Measurements from ENCODE around the gene MALRD1.

DNA sequence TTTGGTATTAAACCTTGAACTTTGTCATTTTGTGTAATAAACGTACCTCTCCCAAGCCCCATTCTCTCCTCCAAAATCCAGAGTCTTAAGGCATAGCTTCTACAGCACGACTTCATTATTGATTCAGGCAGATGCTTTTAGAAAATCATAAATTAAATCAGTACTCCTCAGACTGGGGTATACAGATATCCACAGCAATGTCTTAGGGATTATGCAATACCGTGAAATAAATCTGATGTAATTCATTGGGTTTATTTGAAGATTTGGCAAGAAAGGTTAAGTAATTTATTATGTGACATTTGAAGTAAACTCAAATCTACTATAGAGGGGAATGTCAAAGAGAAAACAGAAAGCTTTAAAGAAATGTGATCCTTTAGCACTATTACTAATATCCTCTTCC is 521.5 kb downstream of the MALRD1 start:
- TF ChIP-seq, protein P1, sequence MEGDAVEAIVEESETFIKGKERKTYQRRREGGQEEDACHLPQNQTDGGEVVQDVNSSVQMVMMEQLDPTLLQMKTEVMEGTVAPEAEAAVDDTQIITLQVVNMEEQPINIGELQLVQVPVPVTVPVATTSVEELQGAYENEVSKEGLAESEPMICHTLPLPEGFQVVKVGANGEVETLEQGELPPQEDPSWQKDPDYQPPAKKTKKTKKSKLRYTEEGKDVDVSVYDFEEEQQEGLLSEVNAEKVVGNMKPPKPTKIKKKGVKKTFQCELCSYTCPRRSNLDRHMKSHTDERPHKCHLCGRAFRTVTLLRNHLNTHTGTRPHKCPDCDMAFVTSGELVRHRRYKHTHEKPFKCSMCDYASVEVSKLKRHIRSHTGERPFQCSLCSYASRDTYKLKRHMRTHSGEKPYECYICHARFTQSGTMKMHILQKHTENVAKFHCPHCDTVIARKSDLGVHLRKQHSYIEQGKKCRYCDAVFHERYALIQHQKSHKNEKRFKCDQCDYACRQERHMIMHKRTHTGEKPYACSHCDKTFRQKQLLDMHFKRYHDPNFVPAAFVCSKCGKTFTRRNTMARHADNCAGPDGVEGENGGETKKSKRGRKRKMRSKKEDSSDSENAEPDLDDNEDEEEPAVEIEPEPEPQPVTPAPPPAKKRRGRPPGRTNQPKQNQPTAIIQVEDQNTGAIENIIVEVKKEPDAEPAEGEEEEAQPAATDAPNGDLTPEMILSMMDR (IDR thresholded peaks at IDR 0.05): no peak
- no peak for TF ChIP-seq EP300 (IDR thresholded peaks at IDR 0.05; ENCODE audit: low read depth)
- no peak for TF ChIP-seq POLR2A (IDR thresholded peaks at IDR 0.05)
